Astrocyte of the hippocampus (primary cell): ENCODE measurements around the gene EXOC3L4.

ENCODE experiments used
- DNase-seq: peaks from one replicate; pipeline ENCODE4 v3.0.0; 2011; ENCODE audit warnings: low read depth, low spot score

EXOC3L4 gene

DNA sequence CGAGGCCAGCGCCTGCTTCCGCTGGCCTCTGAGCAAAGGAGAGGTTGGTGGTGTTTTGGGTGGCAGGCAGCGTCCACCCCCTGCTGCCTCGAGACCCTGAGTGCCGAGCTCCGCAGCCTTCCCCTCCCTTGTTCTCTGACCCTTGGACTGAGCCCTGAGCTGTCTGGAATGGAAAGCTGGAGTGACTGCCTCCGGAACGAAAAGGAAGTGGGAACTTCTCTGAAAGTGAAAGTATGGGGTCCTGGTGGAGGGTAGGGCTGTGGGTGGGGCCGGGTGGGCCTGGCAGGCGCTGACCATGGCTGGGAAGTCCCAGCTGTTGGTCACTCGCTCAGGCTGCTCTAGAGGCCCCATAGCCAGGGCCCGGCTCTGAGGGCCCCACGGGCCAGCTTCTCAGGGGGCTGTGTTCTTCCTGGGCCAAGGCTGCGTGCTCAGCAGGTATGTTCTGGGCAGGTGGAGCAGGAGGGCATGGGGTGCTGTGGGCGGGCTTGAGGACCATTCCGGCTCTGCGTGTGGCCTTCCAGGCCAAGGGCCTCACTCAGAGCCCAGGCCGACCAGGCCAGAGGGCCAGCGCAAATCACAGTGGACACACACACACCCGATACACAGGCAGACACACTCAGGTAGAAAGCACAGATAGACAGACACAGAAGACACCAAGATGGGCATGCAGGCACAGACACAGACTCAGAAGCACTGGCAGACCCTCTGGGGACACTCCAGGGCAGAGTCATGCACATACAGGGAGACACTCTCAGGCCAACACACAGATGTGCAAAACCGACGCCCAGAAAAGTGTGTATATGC, at the start of gene EXOC3L4:
EXOC3L4 (plus strand) TSS at position 320 of the 804 bp plus-strand sequence. CDS start 5,495 bp downstream, outside the sequence.
- no peak for DNase-seq

DNA sequence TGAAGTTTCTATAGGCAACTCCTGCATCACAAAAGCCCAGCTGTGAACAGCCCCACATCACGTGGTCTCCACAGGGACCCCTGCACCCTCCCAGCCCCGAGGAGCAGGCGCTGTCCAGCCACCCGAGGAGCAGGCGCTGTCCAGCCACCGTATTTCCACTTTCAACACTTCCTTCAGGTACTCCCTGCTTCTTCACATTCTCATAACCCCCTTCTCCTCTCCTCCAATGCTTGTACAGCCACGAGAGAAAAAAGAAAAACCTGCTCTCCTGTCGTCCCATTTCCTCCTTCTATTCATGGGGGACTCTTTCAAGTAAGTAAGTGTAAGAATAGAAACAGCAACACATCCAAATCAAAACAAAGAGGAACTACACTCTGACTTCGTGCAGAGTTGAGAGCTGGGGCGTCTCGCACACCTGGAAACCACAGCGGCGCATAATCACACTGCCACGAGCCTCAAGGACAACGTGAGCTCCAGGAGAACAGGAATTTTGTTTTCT, 49.1 kb upstream of the EXOC3L4 start:
- no peak for DNase-seq

DNA sequence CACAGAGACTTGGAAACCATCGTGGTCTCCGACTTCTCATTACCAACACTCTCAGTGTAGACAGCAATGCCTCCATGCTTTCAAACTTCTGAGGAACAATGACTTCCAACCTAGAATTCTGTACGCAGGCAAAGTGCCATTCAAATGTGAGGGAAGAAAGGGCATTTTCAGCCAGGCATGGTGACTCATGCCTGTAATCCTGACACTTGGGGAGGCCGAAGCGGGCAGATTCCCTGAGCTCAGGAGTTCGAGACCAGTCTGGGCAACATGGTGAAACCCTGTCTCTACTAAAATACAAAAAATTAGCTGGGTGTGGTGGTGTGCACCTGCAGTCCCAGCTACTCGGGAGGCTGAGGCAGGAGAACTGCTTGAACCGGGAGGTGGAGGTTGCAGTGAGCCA, 47.1 kb upstream of the EXOC3L4 start:
- DNase-seq, result peak; percentile 20

DNA sequence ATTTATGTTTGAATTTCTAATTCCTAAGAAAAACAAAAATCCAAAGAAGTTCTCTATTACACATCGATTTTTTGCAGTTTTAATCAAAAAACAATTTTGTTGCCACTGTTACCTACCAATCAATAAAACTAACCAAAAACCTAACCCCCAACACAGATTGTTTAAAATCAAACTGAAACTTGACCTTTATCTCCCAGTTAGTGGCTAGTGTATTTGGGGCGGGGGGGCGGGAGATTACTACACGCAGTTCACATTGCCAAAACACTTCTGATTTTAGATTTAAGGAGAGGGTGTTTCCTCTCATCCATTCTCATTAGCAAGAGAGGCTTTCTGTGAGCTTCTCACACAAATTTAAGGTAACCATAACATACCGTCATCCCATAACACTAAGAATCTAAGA, 43.6 kb upstream of the EXOC3L4 start:
- no peak for DNase-seq

DNA sequence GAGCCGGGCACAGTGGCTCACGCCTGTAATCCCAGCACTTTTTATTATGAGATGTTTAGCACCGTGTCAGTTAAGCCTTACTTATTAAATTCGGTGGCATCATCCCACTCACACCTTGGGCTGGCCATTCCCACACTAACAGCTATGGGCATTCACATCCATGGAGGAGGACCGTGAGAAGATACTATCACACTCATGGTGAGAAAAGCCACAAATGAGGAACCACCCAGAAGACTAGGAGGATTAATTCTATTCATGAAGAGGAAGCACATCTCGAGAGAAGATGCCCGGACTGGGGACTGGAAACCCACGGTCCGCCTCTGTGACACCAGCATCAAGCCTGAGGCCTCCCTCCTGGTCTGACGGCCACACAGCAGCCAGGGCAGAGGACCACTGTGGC, 42.1 kb upstream of the EXOC3L4 start:
- no peak for DNase-seq

DNA sequence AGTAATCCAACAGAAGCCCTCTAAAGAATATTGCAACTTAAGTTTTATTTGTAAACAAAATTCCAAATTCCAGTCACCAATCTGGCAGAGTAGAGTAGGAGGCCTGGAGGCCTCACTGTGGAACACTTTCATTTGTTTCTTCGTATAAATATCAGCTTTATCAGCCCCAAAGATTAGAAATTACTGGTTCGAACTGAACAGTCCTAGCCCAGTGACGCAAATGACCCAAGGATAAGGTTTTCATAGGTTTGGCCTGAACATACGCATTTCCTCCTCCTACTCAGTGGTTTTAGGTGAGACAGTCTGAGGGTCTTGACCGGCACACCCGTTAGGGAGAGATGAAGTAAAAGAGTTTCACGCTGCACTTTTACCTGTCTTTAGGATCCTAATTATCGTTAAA, 38.8 kb upstream of the EXOC3L4 start:
- no peak for DNase-seq

DNA sequence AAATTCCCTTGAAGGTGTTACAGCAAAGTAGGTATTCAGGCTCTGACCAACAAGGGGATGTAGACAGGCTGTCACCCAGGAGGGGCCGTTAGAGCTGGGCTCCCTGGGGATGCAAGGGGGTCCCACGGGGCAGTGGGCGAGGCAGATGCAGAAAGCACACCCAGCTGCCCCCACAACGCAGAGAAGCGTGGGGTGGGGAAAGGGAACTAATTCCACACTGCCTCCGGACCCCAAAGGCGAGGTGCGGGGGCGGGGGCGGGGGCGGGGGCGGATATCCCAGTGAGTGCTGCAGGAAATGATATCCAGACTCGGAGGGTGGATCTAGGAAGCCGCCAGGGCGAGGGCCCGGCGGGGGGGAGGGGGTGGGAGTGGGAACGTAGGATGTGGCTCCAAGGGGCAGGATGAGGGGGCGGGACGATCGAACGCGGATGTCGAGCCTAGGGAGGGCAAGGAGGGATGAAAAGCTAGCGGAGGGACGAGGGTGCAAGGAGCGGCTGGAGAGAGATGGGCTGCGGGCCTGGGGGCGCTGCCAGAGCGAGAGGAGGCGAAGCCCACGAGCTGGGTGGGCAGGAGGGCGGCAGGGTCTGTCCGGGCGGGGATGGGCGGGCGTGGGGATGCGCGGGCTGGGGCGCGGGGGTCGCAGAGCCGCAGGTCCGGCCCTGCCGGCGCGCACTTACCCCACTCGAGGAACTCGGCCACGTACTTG, 38.0 kb upstream of the EXOC3L4 start:
- peak; percentile 72 for DNase-seq

DNA sequence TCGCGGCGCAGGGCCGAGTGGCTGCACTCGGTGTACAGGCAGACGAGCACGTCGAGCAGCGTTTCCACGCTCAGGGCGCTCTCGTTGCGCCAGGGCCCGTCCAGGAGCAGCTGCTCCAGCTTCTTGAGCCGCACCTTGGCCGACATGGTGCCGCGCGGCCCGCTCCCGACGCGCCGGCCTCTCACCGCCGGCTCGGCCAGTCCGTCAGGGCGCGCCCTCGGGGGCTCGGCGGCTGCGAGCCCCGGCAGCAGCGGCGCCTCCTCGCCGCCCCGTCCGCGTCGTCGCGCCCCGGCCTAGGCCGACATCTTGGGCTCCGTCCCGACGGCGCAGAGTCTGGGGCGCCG, 37.5 kb upstream of the EXOC3L4 start:
- DNase-seq, result no peak

DNA sequence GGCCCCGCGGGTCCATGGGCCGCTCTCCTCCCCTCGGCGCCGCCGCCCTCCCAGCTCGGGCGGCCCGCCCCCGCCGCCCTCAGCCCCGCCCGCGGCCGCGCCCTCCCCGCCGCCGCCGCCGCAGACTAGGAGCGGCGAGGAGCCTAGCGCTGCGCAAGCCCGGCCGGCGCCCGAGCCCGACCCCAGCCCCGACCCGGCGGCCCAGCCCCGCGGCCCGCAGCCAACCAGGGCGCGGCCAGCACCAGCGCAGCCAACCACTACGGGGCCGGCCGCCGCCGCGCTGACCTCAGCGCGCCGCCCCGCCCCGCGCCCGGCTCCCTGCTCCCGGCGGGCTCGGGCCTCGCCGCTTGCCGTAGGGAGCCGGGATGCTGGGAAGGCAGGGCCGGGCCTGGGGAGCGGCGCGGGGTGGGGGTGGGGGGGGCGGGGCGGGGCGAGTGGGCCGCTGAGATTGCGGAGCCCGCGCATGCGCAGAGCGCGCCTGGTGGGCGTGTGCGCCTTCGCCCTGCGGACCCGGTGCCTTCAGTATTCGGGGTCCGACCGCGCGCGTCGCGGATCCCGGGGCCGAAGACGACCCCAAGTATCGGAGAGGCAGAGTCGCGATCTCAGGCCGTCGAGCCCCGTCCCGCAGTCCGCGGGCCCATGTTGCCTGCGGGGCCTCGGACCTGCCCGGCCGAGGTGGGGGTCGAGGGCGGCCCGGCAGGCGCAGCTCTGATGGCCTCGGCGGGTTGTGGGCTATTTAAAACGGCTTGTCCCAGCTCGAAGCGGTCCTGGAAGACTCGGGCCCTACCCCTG, 37.0 kb upstream of the EXOC3L4 start, which contains the start of gene CDC42BPB:
CDC42BPB (minus strand) TSS at position 178 of the 792 bp plus-strand sequence. CDS start 376 bp downstream, outside the sequence.
- peak; percentile 98 for DNase-seq

DNA sequence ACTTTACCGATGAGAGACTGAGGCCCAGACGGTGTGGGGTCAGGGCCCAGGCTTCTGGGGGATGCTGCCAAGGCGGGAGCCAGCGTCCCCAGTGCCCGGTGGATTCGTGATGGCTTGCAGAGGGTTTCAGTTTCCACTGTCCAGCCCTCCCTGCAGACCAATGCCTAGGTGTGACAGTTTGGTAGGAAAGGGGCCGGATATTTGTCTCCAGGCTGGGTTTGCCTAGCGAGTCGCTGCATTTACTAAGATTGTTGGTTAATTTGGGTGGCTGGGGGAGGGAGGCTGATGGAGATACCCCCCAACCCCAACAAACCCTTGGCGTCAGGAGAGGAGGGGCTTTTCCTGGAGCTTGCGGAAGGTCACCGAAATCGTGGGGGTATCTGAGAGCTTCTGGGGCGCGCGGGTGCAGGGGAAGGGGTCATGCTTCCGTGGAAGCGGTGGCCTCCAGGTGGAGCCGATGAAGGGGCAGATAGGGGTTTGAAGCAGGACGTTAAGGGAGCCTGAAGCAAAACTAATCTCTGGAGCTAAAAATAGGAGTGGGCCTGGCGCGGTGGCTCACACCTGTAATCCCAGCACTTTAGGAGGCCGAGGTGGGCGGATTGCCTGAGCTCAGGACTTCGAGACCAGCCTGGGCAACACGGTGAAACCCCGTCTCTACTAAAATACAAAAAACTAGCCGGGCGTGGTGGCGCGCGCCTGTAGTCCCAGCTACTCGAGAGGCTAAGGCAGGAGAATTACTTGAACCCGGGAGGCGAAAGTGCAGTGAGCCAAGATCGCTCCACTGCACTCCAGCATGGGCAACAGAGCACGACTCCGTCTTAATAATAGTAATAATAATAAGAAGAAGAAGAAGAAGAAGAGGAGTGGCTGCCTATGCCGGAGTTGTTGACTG, 36.1 kb upstream of the EXOC3L4 start:
- DNase-seq, result no peak

DNA sequence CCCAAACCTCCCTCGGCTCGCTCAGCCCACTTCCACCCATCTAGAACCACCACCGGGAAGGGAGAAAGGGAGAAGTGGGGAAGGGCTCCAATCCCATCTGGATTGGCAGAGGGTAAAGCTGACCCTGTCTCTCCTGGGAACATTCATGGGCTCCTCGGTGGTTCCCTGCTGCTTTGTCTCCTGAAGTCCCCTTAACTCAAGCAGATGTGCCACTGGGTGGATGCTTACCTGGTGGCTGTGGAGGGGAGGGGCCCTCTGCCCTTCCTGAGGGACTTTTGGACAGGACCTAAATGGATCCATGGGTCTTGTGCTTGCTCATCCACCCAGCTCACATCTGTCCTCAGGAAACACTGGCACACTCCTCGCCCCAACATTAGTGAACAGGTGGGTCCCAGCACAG, 35.0 kb upstream of the EXOC3L4 start:
- no peak for DNase-seq

DNA sequence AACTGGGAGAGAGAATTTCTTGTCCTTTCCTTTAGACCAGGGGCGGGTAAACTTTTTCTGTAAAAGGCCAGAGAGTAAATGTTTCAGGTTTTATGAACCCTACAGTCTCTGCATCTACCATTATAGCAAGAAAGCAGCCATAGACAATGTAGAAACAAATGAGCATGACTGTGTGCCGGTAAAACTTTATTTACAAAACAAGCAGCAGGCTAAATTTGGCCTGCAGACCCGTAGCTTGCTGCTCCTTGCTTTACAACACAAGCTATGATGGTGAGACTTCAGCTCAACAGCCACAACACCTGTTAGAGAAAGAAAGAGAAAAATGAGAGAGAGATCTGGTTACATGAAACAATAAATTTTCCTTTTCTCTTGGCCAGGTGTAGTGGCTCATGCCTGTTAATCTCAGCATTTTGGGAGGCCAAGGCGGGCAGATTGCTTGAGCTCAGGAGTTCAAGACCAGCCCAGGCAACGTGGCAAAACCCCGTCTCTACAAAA, 33.0 kb upstream of the EXOC3L4 start:
- no peak for DNase-seq

DNA sequence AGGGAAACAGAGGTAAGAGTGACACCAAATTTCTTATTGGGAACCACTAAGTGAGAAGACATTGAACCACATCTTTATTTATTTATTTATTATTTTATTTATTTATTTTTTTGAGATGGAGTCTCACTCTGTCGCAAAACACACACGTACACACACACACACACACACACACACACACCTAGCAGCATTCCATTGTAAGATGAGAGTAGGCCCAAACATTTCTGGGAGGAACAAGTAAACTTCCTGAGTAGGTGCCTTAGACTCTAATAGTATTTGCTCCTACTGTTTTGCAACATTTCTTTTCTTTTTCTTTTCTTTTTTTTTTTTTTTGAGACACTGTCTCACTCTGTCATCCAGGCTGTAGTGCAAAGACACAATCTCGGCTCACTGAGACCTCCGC, 30.1 kb upstream of the EXOC3L4 start:
- DNase-seq, result no peak

DNA sequence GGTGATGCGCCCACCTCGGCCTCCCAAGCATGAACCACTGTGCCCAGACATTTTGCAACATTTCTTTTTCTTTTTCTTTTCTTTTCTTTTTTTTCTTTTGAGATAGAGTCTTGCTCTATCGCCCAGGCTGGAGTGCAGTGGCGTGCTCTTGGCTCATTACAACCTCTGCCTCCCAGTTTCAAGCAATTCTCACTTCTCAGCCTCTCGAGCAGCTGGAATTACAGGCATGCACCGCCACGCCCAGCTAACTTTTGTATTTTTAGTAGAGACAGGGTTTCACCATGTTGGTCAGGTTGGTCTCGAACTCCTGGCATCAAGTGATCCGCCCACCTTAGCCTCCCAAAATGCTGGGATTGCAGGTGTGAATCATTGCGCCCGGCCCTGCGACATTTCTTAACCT, 29.5 kb upstream of the EXOC3L4 start:
- DNase-seq, result no peak

DNA sequence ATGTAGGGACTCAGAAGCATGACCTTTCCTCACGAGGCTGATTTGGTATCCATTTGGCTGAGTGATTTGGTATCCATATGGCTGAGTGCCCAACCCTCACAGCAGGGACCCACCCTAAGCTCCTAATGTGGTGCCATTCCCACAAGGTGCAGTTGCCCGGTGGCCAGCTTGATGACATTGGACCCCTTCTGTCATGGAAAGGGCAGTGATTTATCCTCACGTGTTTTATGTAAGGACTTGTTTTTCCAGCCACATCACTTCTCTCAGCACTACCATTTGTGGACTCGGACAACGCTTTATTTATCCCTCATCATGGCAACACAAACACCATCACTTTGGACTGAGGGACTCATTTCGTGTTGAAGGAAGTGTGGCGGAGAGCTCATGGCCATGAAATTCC, 28.7 kb upstream of the EXOC3L4 start:
- no peak for DNase-seq

DNA sequence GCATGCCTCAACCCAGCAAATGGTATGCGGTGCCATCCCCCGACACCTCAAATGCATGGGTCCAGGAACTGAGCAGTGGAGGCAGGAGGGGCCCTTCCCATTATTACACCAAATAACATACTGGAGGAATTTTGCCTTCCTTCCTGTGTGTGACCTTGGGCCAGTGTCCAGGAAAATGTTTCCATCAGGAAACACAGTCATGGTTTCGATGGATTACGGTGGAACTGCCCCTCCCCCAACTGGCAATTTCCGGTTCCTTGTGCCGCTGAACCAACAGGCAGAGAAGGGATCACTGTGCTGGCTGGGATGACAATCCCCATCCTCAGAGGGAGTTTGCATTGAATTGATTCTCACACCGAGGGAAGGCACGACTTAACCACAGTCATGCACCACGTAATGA, 28.1 kb upstream of the EXOC3L4 start:
- DNase-seq, result no peak

DNA sequence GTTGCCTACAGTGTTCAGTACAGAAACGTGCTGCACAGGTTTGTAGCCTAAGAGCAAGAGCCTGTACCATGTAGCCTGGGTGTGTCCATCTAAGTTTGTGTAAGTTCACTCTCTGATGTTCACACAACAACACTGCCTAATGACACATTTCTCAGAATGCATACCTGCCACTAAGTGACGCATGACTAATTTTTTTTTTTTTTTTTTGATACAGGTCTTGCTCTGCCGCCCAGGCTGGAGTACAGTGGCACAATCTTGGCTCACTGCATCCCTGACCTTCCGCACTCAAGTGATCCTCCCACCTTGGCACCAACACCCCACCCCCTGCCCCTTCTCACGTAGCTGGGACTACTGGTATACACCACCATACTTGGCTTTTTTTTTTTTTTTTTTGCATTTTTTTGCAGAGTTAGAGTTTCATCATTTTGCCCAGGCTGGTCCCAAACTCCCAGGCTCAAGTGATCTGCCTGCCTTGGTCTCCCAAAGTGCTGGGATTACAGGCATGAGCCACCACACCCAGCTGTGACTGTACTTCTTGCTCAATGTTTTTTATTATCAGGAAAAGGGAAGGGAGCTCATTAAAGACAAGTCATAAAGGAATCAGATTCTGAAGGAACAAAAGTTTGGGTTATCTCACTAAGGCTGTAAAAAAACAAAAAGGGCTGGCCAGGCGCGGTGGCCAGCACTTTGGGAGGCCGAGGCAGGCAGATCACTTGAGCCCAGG, 27.1 kb upstream of the EXOC3L4 start:
- DNase-seq, result peak; percentile 47

DNA sequence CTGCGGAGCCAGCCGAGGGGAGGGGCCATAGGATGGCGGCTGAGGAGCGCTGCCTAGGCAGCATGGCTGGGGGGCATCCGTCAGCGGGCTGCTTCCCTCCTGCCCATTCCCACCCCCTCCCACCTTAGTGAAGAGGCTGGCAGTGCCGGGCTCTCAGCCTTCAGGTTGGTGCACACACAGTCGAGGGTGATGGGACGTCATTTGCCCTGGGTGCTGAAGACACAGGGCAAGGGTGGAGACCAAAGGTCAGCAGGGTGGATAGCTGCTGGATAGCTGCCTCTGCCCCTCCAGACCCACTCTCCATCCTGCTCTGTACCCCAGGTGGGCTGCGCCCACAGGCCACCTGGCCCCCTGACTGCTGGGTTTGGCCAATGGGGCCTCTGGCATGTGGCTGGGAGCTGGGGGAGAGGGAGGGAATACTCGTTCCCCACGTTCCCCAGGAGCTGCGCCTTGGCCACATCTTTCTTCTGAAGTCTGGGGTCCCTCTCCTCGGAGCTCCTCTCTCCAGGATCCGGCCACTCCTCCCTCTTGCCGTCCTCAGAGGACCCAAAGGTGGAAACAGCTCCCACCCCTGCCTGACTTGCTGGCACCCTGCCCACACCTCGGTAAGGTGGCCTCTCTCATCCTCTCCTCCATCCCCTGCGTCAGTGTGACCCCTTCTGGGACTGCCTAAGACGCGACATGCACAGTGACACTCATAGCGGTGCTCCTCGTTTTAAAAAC, 26.0 kb upstream of the EXOC3L4 start:
- no peak for DNase-seq

DNA sequence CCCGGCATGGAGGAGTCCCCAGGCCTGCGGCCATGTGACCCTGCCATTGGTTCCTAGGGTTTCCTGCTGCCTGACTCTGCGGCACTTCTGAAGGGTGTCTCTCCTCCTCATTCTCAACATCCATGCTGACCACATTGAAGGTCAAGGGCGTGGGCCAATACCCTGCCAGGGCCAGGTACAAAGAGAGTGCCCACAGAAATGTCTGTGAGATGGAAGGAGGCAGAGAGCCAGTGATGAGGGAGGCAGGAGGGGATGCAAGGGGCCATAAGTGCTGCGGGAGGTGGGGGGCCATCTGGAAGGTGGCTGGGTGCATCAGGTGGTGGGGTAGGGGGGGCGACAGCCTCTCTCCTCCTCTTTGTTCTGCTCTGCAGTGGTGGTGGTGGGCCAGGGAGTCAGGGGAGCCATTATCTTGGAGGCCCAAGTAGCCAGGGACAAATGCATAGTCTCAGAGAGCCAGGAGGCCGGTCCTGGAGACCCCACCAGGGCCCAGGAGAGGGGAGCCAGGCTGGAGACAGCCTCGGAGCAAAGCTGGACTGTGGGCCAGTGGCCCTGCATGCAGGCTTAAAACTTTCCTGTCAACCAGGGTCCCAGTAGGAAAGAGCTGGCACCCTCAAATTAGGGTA, 24.2 kb upstream of the EXOC3L4 start:
- DNase-seq, result no peak
